AG10803 (cell line): ENCODE data around the gene GH2.

ENCODE experiments used
- DNase-seq: peaks from one replicate; pipeline ENCODE4 v3.0.0; 2010; ENCODE audit warnings: low read depth
- H3K4me3 ChIP-seq: 2 replicates; pipeline ENCODE4 v1.5.1; 2011; ENCODE audit warnings: mild to moderate bottlenecking, low read length, control low read depth
- CTCF ChIP-seq: conservative IDR thresholded peaks from 2 replicates; pipeline ENCODE4 v1.5.1; 2011; ENCODE audit warnings: mild to moderate bottlenecking, low read length, control low read depth, inconsistent platforms

Gene GH2

GRCh38 chr17:63881935-63882601, at the start of gene GH2:
Gene GH2, minus strand, starts transcription at chr17:63881944. Its CDS starts 143 bp downstream, at chr17:63881801.
- H3K4me3 ChIP-seq, result no peak within 1 kb of the TSS
- peak; percentile 36 for DNase-seq
- TF ChIP-seq CTCF, result peak; percentile 66

GRCh38 chr17:63930951-63931575, 49.3 kb upstream of the GH2 start:
- H3K4me3 ChIP-seq, result no peak overlapping the region
- DNase-seq, result no peak
- TF ChIP-seq CTCF, result no peak

- H3K4me3 ChIP-seq, result no peak overlapping the region
- TF ChIP-seq CTCF, result no peak
Observed at GRCh38 chr17:63929860-63930766, 48.4 kb upstream of the GH2 start.

GRCh38 chr17:63928966-63929695, 47.4 kb upstream of the GH2 start:
- H3K4me3 ChIP-seq, result no peak overlapping the region
- TF ChIP-seq CTCF, result no peak
- no peak for DNase-seq

More at GRCh38 chr17:63929860-63930766, 48.4 kb upstream of the GH2 start:
- no peak for DNase-seq

GRCh38 chr17:63928172-63928666, 46.5 kb upstream of the GH2 start:
- DNase-seq, result no peak
- TF ChIP-seq CTCF, result no peak

GRCh38 chr17:63927464-63928171, 45.9 kb upstream of the GH2 start:
- TF ChIP-seq CTCF, result no peak
- DNase-seq, result no peak

More at GRCh38 chr17:63928172-63928666, 46.5 kb upstream of the GH2 start:
- H3K4me3 ChIP-seq, result no peak overlapping the region

More at GRCh38 chr17:63927464-63928171, 45.9 kb upstream of the GH2 start:
- no peak overlapping the region for H3K4me3 ChIP-seq
